ENCODE results near the gene OR10H1.
"Not testable (repeated sequence)": the region's sequence is repeated elsewhere in the genome, so short reads cannot be mapped to it uniquely, and the experiment has no call there.

Gene OR10H1

DNA sequence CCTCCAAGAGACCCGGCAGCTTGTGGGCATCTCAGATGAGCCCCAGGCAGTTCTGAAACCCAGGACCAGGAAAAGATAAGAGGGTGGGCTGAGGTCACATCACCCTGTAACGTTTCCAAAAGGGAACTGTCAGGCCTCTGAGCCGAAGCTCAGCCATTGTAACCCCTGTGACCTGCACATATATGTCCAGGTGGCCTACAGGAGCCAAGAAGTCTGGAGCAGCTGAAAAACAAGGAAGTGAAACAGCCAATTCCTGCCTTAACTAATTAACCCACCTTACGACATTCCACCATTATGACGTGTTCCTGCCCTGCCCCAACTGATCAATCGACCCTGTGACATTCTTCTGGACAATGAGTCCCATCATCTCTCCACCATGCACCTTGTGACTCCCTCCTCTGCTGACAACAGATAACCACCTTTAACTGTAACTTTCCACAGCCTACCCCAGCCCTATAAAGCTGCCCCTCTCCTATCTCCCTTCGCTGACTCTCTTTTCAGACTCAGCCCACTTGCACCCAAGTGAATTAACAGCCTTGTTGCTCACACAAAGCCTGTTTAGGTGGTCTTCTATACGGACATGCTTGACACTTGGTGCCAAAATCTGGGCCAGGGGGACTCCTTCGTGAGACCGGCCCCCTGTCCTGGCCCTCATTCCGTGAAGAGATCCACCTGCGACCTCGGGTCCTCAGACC lies 13.3 kb upstream of the OR10H1 start:
- not testable (repeated sequence) for DNase-seq (ENCODE audit: low read depth)

DNA sequence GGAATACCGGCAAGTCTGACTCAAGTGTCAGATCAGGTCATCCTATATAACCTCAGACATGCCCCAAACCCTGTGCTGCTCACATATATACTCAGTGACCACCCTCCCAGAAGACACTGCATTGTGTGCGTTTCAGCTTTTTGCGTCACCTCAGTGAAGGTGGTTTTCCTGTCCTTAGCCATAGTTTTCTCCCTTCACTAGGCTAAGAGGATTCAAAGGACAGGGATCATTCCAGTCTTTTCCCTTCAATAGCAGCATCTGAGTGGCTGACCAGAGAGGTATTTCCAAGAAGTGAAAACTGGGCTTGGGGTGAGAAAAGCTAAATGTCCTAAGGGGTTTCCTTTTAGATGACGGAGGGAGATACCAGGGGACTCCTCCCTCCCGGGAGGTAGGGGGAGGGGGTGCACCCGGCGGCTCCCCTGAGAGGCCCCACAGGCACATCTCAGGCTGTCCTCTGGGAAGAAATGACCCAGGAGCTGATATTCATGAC lies 12.7 kb upstream of the OR10H1 start:
- DNase-seq (ENCODE audit: low read depth) = no peak

DNA sequence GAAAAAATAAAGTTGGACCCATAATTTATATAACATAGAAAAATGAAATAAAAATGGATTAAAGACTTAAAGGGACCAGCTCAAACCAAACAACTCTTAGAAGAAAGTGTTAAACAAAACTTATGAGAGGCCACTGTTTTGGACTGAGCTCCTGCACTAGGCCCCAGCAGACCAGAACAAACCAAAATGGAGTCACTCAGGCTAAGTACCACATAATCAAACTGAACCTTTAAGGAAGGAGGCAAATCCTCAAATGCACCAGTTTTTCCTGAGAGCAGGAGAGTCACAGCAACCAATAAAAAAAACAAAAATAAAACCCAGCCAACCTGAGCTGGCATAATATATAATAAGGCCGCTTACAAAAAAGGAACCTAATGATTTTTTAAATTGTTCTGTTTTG lies 10.3 kb upstream of the OR10H1 start:
- DNase-seq (ENCODE audit: low read depth) = no peak

DNA sequence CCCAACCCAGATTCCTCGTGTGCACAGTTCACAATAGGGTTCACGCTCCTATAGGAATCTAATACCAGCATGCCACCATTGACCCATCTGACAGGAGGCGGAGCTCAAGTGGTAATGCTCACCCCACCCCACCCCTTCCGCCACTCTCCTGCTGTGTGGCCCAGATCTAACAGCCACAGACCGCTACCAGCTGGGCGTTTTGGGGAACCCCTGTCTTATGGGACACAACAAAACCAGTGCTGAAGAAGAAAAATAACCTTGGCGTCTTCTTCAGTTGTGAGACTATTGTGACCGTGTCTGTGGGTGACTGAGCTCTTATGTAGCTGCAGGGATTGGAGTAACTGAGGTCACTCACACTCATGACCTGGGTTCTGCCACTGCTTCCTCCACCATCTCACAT lies 5.2 kb upstream of the OR10H1 start:
- DNase-seq (ENCODE audit: low read depth) = no peak

GRCh38 chr19:15813916-15814315 lies 1.5 kb downstream of the OR10H1 start:
- no peak for DNase-seq (ENCODE audit: low read depth)

DNA sequence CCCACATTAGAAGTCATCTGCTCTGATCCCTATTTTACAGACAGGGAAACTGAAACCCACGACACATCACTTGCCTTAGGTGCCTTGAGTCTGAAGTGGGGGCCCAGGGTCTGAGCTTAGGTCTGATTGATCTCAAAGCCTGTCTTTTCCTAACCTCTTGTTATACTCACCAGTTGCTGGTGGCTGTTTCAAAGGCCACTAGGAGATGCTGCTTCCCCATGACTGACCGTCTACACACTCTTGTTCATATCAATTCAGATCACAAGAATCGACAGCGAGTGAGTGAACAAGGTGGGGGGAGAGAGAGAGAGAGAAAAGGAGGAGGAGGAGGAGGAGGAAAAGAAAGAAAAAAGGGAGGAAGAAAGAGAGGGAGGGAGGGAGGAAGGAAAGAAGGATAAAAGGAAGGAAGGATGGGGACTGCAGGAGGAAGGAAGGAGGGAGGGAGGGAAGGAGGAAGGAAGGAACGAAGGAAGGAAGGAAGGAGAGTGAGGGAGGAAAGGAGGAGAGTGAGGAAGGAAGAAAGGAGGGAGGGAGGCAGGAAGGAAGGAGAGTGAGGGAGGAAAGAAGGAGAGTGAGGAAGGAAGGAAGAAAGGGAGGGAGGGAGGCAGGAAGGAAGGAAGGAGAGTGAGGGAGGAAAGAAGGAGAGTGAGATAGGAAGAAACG lies 3.3 kb downstream of the OR10H1 start:
- DNase-seq (ENCODE audit: low read depth) = no peak

DNA sequence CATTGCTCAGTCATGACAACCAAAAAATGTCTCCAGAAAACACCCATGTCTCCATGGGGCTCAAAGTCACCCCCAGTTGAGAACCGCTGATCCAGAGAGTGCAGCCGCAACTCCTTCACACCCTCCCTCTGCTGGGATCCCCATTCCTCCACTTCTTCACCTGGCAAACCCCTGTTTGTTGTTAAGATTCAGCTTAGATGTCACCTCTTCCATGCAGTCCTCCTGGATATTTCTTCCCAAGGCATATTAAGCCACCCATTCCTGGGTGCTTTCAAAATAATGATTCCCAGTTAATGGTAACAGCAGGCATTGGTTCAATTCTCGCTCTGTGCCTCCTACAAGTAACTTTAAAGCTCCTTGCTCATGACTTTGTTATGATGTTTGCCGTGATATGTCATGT lies 4.0 kb downstream of the OR10H1 start:
- no peak for DNase-seq (ENCODE audit: low read depth)

GRCh38 chr19:15810335-15810734 lies 5.1 kb downstream of the OR10H1 start:
- no peak for DNase-seq (ENCODE audit: low read depth)

DNA sequence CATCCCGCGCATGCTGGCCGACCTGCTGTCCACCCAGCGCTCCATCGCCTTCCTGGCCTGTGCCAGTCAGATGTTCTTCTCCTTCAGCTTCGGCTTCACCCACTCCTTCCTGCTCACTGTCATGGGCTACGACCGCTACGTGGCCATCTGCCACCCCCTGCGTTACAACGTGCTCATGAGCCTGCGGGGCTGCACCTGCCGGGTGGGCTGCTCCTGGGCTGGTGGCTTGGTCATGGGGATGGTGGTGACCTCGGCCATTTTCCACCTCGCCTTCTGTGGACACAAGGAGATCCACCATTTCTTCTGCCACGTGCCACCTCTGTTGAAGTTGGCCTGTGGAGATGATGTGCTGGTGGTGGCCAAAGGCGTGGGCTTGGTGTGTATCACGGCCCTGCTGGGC lies 21.2 kb downstream of the OR10H1 start:
- not testable (repeated sequence) for DNase-seq (ENCODE audit: low read depth)

DNA sequence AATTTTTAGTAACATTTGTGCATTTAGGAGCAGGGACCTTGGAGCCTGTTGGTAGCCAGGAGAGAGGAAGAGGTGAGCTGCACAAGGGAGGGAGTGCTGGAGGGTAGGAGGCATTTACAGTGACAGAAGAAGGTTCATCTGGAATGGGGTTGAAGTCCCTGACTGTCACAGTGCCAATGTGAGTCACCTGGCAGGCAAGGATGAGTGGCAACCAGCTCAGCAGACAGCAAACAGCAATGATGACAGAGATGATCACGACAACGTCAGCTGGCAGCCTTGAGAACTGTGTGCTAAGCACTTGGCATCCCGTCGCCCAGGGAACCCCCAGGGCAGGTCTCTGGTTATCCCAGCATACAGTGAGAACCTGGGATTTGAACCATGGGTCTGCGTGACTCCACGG lies 25.4 kb downstream of the OR10H1 start:
- DNase-seq (ENCODE audit: low read depth) = no peak

DNA sequence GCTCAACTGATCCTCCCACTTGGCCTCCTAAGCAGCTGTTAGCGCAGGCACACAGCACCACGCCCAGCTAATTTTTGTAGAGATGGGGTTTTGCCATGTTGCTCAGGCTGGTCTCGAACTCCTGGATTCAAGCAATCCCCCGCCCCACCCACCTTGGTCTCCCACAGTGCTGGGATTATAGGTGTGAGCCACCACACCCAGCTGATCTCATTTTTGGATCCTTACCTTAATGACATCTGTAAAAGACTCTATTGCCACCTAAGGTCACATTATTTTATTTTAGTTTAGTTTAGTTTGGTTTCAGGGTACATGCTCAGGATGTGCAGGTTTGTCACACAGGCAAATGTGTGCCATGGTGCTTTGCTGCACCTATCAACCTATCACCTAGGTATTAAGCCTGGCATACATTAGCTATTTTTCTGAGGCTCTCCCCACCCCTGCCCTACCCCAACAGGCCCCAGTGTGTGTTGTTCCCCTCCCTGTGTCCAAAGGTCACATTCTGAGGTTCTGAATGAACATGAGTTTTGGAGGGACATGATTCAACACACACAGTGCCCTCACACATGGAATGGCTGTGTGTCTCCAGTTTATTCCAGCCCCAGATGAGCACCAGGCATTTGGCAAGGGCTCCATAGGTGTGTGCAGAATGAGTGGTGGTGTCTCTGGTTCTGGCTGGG lies 26.7 kb downstream of the OR10H1 start:
- no peak for DNase-seq (ENCODE audit: low read depth)

DNA sequence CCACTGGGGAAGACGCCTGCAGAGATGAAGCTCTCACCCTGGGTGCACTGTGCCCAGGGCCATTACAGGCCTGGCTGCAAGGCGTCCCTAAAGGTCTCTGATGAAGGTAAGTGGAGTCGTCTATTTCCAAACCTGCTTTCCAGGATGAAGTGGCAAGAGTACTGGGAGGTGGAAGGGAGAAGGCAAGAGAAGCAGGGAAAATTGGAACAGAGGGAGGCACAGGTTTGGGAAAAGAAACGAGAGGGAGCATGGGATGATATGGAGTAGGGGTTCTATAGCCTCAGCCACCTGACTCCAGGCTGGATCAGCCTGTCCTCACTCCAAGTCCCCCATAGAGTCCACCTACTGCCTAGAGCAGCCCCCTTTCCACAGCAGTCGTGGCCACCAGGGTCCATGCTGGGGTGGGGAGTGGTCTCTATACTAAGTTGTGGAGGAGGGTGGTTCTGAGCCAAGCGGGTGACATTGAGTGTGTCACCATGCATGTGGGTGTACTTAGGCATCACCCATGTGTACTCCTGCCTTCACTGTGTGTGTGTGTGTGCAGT lies 27.8 kb downstream of the OR10H1 start, which contains the start of gene OR10H5:
OR10H5 (plus strand) TSS at position 51 of the 545 bp plus-strand sequence. CDS start 6,388 bp downstream, outside the sequence.
- DNase-seq (ENCODE audit: low read depth) = no peak

DNA sequence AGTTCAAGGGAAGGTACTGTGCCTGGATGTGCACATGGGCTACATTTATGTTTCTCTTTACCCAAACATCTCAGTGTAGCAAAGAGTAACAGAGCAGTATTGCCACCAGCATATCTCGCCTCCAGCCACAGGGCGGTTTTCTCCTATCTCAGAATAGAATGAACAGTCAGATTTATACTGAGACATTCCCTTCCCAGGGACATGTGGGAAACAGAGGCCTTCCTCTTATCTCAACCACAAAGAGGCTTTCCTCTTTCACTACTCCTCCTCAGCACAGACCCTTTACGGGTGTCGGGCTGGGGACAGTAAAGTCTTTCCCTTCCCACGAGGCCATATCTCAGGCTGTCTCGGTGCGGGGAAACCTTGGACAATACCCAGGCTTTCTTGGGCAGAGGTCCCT lies 32.6 kb downstream of the OR10H1 start:
- not testable (repeated sequence) for DNase-seq (ENCODE audit: low read depth)

DNA sequence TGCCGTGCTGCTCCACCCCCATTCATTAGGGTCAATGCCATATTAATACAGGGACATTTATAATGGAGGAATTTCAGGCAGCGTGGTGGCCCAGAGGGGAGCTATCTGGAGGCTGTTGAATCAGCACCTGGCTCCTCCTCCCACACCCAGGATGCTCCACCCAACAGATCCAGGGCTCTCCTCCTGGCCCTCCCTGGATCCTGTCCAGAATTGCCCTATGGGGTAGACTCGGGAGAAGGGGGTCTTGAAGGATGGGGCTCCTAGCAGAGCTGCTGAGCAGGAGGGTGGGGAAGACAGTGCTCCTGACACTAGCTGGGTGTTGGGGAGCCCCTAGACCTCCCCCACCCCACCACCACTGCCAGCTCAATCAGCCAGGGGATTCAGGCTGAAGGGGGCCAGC lies 33.3 kb downstream of the OR10H1 start:
- DNase-seq (ENCODE audit: low read depth) = no peak

- no peak for DNase-seq (ENCODE audit: low read depth)
These were observed 33.8 kb downstream of the OR10H1 start for GRCh38 chr19:15781661-15782060.

- no peak for DNase-seq (ENCODE audit: low read depth)
These were observed 34.6 kb downstream of the OR10H1 start for GRCh38 chr19:15780610-15781418.

DNA sequence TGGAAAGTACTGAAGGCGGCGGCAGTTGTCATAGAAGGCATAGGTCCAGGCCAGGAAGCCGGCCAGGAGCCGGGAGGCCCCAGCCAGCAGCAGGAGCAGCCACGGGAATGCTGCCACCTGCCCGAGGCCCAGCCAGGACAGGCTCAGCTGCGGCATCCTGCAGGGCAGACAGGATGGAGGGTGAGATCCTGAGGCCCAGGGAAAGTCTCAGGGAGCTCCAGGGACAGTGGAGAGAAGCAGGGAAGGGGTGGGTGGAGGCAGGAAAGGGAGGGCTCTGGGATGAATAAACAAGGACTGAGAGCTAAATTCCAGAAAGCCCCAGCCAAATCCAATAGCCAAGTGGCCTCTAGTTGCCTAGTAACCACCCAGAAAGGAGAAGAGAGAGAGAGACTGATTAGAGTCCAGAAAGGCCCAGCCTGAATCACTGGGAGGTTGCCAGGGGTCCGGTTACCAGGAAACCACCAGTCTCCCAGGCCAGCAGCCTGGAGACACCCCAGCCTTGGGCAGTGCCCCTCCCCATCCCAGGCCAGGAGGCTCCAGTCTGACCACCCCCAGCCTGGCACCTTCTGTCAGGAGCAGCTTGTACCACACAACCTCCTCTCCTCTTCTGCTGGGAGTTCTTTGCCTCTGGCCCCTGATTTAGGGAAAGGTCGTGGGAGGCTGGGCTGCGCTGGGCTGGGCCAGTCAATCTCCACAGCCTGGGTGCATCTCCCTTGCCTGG lies 35.5 kb downstream of the OR10H1 start:
- DNase-seq (ENCODE audit: low read depth) = no peak

- no peak for DNase-seq (ENCODE audit: low read depth)
These were observed 38.2 kb downstream of the OR10H1 start for GRCh38 chr19:15776991-15777970.

GRCh38 chr19:15776264-15776663 lies 39.2 kb downstream of the OR10H1 start:
- DNase-seq (ENCODE audit: low read depth) = no peak

DNA sequence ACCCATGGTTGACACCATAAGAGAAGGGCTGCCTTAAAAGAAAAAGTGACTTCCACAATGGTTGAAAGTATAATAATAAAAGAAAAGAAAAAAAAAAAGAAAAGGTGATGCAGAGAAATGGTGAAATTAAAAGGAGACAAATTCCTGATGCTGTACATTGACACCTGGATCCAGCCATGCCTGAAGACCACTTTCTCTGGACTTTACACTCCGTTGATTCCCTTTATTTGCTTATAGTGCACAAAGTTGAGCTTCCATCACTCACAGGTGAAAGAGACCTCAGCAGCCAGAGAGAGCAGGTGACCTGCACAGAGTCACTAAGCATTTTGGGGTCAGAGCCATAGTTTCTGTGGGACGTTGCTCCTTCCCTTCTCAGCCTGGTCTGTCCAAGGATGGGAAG lies 40.2 kb downstream of the OR10H1 start:
- DNase-seq (ENCODE audit: low read depth) = no peak

Measured in activated T-helper 1 cell treated with Interleukin-2 at 50 U/mL for 16 hours (primary cell).